Neural crest cell (in vitro differentiated cells): ENCODE results near the gene CDK5. TPM values are rescaled to one million over a fixed set of nuclear protein-coding genes. Genes with fewer than 3 reads are reported as not detected.
A peak's percentile ranks its signal among the peaks of the same experiment; 100 is the strongest.

Experiments
- DNase-seq: peaks from one replicate; pipeline ENCODE4 v3.0.0; 2021; ENCODE audit warnings: low read depth, mixed read lengths, low spot score
- H3K27ac Mint-ChIP-seq: one replicate; pipeline ENCODE4 v1.8.0; 2021; ENCODE audit warnings: mild to moderate bottlenecking, mixed read lengths; ENCODE audit not compliant: unreplicated experiment
- H3K27me3 Mint-ChIP-seq: 2 replicates; pipeline ENCODE4 v1.8.0; 2021; ENCODE audit warnings: low read depth, mild to moderate bottlenecking, mixed read lengths
- H3K36me3 Mint-ChIP-seq: 2 replicates; pipeline ENCODE4 v1.8.0; 2021; ENCODE audit warnings: low read depth, mild to moderate bottlenecking, mixed read lengths
- H3K4me1 Mint-ChIP-seq: 2 replicates; pipeline ENCODE4 v1.8.0; 2021; ENCODE audit warnings: mixed read lengths
- H3K4me3 Mint-ChIP-seq: one replicate; pipeline ENCODE4 v1.8.0; 2021; ENCODE audit warnings: mild to moderate bottlenecking, mixed read lengths
- H3K9me3 Mint-ChIP-seq: 2 replicates; pipeline ENCODE4 v1.8.0; 2021; ENCODE audit warnings: mixed read lengths
- CTCF ChIP-seq: fragments of 200-600 bp; sonication (generic); conservative IDR thresholded peaks from 2 replicates; pipeline ENCODE4 v1.5.0; 2021; ENCODE audit warnings: antibody characterized with exemption, mild to moderate bottlenecking
- total RNA-seq: library from RNA; stranded (reverse); gene quantifications from 2 replicates; pipeline ENCODE4 v1.2.1, GENCODE V29; 2021

CDK5 gene
- total RNA-seq, 1 donor from 2014 or later, result 38.9 TPM

- Mint-ChIP-seq H3K36me3 (no peaks in the 10 kb centered on the region), H3K4me3 (peak overlapping the region; percentile 92), H3K27me3 (no peaks in the 10 kb centered on the region), H3K4me1 (peaks cover 53% of the 10 kb centered on the region), H3K9me3 (no peaks in the 10 kb centered on the region), H3K27ac (peak overlapping the region; percentile 19)
- TF ChIP-seq CTCF, result peak; percentile 36
- DNase-seq, result no peak
Measured at GRCh38 chr7:151060113-151060415, 2.4 kb upstream of the CDK5 start.

GRCh38 chr7:151059367-151060112 lies 1.8 kb upstream of the CDK5 start, which contains the start of gene SLC4A2:
Gene SLC4A2, plus strand, starts transcription at chr7:151059589. Its CDS starts 2,399 bp downstream, at chr7:151061988.
- Mint-ChIP-seq H3K27me3 (no peaks in the 10 kb centered on the region), H3K9me3 (no peaks in the 10 kb centered on the region), H3K36me3 (no peaks in the 10 kb centered on the region), H3K4me1 (peaks cover 53% of the 10 kb centered on the region), H3K4me3 (peak within 1 kb of the TSS; percentile 96), H3K27ac (peak within 1 kb of the TSS; percentile 95)
- TF ChIP-seq CTCF, result peak; percentile 68
- peak; percentile 61 for DNase-seq

DNA sequence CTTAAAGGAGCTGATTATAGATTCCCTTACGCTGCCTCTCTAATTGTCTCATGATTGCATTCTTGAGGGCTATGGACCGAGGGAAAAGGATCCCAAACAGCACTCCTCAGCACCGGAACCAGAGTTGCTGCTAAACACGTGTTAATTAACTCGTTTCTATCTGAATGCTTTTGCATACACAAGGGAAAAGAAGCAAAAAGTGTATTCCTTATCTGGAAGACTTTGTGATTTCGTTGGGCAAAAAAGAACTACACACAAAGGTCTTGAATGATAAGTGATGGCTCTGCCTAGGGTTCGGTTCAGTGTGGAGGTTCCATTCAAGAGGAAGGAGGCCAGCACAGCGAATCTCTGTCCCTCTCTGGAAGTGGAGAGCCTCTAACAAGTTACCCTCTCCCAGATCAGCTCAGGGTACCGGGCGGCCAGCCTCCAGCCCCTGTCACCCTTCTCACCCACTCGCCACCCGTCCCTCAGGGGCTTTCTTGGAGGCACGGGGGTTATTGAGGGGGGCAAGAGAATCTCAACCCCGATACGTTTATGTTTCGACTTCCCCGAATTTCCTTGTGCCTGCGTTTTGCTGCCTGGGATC lies 1.2 kb upstream of the CDK5 start:
- H3K27ac Mint-ChIP-seq, result peak overlapping the region; percentile 95
- H3K36me3 Mint-ChIP-seq, result no peaks in the 10 kb centered on the region
- DNase-seq, result no peak
- peaks cover 53% of the 10 kb centered on the region for H3K4me1 Mint-ChIP-seq
- H3K9me3 Mint-ChIP-seq, result no peaks in the 10 kb centered on the region
- H3K27me3 Mint-ChIP-seq, result no peaks in the 10 kb centered on the region
- peak overlapping the region; percentile 96 for H3K4me3 Mint-ChIP-seq
- no peak for TF ChIP-seq CTCF

DNA sequence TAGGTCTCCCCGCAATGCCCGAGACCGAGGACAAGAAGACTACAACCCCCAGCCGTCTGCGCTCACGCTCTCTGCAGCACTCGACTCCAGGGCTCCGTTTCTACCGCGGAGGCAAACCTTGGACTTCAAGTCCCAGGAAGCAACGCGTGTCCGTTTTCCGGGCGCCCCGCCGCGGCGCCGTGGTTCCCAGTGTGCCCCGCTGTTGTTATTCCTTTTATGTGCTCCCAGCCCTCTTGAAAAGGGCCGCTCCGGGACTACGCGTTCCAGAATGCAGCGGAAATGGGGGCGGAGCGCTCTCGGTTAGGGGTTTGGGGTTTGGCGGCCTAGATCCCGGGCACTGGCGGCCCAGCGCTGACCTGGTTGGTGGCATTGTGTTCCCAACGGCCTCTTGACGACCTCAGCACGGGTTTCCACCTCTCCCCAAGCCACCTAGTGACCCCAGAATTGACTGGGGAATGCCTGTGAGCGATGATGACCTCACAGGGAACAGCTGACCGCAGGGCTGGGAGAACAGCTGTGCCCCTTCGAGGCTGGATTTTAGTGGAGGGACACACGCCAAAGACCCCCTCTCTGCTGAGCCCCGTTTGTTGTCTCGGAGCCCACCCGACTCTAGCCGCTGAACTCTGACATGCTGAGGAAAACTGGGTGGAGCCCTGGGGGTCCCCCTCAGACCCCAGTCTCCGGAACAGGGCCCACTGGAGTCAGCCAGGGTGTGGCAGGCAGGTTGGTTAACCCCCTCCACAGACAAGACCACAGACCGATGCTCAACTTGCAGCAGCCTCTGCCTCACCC lies 488 bp upstream of the CDK5 start:
- Mint-ChIP-seq H3K36me3 (no peaks in the 10 kb centered on the region), H3K27me3 (no peaks in the 10 kb centered on the region), H3K4me3 (peak overlapping the region; percentile 96), H3K9me3 (no peaks in the 10 kb centered on the region), H3K4me1 (peaks cover 49% of the 10 kb centered on the region), H3K27ac (peak overlapping the region; percentile 95)
- no peak for TF ChIP-seq CTCF
- peak; percentile 90 for DNase-seq

DNA sequence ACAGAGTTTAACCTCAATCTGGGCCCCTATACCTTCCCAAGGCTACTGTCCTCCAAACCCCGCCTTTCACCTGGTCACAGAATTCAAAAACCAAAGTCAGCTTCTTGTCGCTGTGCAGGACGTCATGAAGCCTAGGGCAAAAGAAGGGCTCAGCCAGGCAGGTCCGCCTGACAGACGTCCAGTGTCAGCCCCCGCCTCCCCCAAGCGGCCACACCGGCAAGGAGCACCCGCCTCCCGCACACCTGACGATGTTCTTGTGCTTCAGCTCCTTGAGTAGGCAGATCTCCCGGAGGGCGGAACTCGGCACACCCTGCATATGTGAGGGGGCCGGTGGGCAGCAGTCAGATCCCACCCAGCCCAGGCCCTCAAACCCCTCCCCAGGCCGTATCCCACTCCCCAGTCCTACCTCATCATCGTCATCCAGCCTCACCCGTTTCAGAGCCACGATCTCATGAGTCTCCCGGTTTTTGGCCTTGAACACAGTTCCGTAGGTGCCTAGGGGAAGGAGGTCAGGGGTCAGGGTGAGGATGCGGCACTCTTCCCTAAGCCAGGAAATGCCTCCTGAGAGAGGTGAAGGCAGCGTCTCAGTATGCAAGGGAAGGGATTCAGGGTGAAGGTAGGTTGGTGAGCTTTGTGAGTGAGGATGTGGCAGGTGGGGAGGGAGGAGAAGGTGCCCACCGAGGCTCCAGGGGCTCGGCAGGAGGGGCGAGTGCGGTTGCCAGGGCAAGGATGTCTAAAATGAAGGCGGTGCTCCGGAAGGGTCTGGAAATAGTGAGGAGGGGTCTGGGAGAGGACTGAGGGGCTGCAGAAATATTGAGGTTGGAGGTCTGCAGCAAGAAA lies 811 bp downstream of the CDK5 start:
- no peaks in the 10 kb centered on the region for H3K9me3 Mint-ChIP-seq
- H3K36me3 Mint-ChIP-seq, result no peaks in the 10 kb centered on the region
- H3K27me3 Mint-ChIP-seq, result peaks cover 4% of the 10 kb centered on the region
- peaks cover 45% of the 10 kb centered on the region for H3K4me1 Mint-ChIP-seq
- DNase-seq, result no peak
- H3K4me3 Mint-ChIP-seq, result peak overlapping the region; percentile 96
- TF ChIP-seq CTCF, result no peak
- H3K27ac Mint-ChIP-seq, result no peak overlapping the region
